Gastrocnemius medialis (tissue), 4 donors: ENCODE measurements around the gene PDE9A.

Experiments used
- POLR2A ChIP-seq, 2 donors: fragments of 450-650 bp; IDR thresholded peaks; one replicate each; pipeline ENCODE4 v1.6.1; 2017; ENCODE audit warnings: antibody characterized with exemption in 2 of 2, mild to moderate bottlenecking in 2 of 2, moderate library complexity in 2 of 2
- TF ChIP-seq, protein P1 (sequence below), 5 experiments: fragments of 450-650 bp in 3 of 5; fragments of 200-600 bp in 2 of 5; sonication (generic) in 2 of 5; IDR thresholded peaks in 4 of 5; conservative IDR thresholded peaks in 1 of 5; 1 replicate in 4 of 5; 2 replicates in 1 of 5; pipeline ENCODE4 v1.5.1; 2016 to 2019; ENCODE audit warnings: antibody characterized with exemption in 5 of 5, mild to moderate bottlenecking in 3 of 5, moderate library complexity in 3 of 5

DNA sequence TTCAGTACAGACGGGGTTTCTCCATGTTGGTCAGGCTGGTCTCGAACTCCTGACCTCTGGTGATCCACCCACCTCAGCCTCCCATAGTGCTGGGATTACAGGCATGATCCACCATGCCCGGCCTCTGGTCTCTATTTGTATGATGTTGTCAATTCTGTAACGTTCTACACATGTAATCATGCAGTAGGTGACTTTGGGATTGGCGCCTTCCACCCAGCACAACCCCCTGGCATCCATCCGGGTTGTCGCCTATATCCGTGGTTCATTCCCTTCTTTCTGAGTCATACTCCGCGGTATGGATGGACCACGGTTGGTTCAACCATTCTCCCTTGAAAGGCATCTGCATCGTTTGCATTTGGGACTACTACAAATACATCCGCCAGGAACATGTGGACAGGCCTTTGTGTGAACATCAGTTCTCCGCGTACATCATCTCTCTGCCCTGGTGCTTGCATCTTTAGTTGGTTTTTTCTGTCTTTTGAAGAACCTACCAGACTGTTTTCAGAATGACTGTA lies 72.1 kb downstream of the PDE9A start:
- TF ChIP-seq, protein P1, sequence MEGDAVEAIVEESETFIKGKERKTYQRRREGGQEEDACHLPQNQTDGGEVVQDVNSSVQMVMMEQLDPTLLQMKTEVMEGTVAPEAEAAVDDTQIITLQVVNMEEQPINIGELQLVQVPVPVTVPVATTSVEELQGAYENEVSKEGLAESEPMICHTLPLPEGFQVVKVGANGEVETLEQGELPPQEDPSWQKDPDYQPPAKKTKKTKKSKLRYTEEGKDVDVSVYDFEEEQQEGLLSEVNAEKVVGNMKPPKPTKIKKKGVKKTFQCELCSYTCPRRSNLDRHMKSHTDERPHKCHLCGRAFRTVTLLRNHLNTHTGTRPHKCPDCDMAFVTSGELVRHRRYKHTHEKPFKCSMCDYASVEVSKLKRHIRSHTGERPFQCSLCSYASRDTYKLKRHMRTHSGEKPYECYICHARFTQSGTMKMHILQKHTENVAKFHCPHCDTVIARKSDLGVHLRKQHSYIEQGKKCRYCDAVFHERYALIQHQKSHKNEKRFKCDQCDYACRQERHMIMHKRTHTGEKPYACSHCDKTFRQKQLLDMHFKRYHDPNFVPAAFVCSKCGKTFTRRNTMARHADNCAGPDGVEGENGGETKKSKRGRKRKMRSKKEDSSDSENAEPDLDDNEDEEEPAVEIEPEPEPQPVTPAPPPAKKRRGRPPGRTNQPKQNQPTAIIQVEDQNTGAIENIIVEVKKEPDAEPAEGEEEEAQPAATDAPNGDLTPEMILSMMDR (IDR thresholded peaks at IDR 0.05 in 4 of 5, conservative IDR thresholded peaks at IDR 0.05 in 1 of 5), result no peak
- TF ChIP-seq POLR2A (IDR thresholded peaks at IDR 0.05), result no peak
